Hepatocyte (in vitro differentiated cells): Measurements from ENCODE around the gene SPCS1.

Experiments used
- EZH2 ChIP-seq: fragments of 200-600 bp; sonication (generic); IDR thresholded peaks from 2 replicates; pipeline ENCODE4 v1.6.1; 2016; ENCODE audit warnings: antibody characterized with exemption, mild to moderate bottlenecking, borderline replicate concordance
- TF ChIP-seq, protein P1 (sequence below): fragments of 200-600 bp; sonication (generic); IDR thresholded peaks from 2 replicates; pipeline ENCODE4 v1.5.1; 2016; ENCODE audit warnings: antibody characterized with exemption, mild to moderate bottlenecking; ENCODE audit not compliant: poor library complexity

DNA sequence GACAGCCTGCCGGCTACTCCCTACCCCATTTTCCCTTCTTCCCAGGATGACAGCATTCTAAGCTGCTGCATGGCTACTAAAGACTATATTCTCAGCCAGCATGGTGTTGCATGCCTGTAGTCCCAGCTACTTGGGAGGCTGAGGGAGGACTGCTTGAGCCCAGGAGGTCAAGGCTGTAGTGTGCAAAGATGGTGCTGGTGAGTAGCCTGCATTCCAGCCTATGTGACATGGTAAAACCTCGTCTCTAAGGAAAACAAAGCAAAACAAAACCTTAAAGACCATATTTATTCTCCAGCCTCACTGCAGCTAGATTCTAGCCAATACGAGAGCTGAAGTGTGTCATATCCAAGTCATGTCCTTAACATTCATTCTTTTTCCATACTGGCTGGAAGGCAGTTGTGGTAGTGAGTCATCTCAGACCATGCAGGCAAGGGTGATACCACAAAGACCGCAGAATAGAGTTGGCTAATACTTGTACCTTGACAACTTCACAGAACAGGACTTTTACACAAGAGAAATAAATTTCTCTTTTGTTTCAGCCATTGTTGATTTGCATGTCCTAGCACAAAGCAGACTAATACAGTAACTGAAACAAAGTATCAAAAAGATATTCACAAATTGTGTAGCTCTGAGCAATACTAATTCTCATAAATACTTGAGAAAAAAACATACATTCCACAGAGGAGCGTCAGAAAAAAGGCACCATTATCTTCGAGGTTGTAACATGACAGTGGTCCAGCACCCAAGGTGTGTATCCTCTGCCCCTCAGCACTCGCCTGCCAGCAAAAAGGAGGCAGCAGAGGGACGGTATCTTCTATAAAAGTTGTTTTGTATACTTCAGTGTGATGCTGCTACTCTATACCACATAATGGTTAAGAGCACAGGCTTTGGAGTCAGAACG, 35.0 kb upstream of the SPCS1 start:
- TF ChIP-seq, protein P1, sequence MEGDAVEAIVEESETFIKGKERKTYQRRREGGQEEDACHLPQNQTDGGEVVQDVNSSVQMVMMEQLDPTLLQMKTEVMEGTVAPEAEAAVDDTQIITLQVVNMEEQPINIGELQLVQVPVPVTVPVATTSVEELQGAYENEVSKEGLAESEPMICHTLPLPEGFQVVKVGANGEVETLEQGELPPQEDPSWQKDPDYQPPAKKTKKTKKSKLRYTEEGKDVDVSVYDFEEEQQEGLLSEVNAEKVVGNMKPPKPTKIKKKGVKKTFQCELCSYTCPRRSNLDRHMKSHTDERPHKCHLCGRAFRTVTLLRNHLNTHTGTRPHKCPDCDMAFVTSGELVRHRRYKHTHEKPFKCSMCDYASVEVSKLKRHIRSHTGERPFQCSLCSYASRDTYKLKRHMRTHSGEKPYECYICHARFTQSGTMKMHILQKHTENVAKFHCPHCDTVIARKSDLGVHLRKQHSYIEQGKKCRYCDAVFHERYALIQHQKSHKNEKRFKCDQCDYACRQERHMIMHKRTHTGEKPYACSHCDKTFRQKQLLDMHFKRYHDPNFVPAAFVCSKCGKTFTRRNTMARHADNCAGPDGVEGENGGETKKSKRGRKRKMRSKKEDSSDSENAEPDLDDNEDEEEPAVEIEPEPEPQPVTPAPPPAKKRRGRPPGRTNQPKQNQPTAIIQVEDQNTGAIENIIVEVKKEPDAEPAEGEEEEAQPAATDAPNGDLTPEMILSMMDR, result no peak
- no peak for TF ChIP-seq EZH2
